ENCODE measurements around the gene CCNL2.

DNA sequence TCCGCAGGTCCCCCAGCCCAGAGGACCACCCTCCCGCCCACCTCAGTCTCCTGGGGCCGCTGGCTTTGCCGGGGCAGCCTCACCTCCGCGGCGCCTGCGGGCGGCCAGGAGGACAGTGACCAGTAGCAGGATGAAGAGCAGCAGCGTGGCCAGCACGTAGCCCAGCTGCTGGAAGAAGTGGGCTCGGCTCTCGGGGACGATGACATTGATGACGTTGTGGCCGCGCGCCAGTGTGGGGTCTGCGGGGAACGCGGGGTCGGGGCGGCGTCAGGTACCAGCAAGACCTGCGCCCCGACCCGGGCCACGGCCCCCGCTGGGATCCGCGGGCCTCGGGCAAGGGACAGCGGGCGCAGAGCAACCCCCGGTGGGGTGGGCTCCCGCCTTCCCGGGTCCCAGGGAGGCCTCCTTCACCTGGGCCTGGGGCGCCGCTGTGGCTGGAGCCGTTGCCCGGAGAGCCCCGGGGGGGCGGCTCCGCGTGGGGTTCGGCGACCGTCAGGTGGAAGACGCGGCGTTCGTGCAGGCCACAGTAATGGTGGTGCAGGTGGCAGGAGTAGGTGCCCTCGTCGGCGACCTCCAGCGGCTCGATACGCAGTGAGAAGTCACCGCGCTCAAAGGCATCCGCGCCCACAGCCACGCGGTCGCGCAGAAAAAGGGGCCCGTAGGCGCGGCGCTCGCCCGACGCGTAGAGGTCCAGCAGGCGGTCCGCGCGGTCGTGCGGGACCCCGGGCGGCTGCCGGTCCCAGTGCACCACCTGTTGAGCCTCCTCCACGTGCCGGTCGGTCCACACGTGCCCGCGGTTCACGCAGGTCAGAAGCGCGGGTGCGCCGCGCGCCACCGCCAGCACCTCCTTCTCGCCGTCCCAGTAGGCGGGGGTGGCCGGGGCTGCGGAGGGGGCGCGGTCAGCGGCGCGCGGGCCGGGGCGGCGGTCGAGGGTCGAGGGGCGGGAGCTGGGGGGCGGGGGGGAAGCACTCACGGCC is 44.6 kb downstream of the CCNL2 start:
- TF ChIP-seq SUZ12 (IDR thresholded peaks at IDR 0.05; ENCODE audit: extremely low read depth, insufficient read depth, insufficient read length) (no peak), YY1 (IDR thresholded peaks at IDR 0.05; ENCODE audit: insufficient read depth, insufficient read length) (no peak), ZNF274 (IDR thresholded peaks at IDR 0.05; ENCODE audit: low read depth, low read length) (no peak)
